Activated effector memory CD4-positive, alpha-beta T cell treated with Interleukin-2 at 50 U/mL for 16 hours (primary cell): Measurements from ENCODE around the gene TSR1.

Experiments used
- DNase-seq: peaks from one replicate; pipeline ENCODE4 v3.0.0-alpha.2; 2020

TSR1 gene

GRCh38 chr17:2368359-2368758 is 32.1 kb upstream of the TSR1 start:
- DNase-seq, result no peak

GRCh38 chr17:2366747-2367494 is 30.7 kb upstream of the TSR1 start:
- DNase-seq, result no peak

GRCh38 chr17:2365132-2365531 is 28.9 kb upstream of the TSR1 start:
- no peak for DNase-seq

- DNase-seq, result no peak
These were observed 28.5 kb upstream of the TSR1 start for GRCh38 chr17:2364763-2365116.

- no peak for DNase-seq
These were observed 27.9 kb upstream of the TSR1 start for GRCh38 chr17:2363851-2364762.

- DNase-seq, result no peak
These were observed 27.1 kb upstream of the TSR1 start for GRCh38 chr17:2363318-2363717.

- DNase-seq, result no peak
These were observed 26.6 kb upstream of the TSR1 start for GRCh38 chr17:2362881-2363280.

GRCh38 chr17:2362416-2362815 is 26.2 kb upstream of the TSR1 start:
- DNase-seq, result no peak

GRCh38 chr17:2362016-2362415 is 25.8 kb upstream of the TSR1 start:
- DNase-seq, result no peak

- no peak for DNase-seq
These were observed 24.9 kb upstream of the TSR1 start for GRCh38 chr17:2361010-2361760.

GRCh38 chr17:2357931-2358434 is 21.7 kb upstream of the TSR1 start:
- DNase-seq, result no peak

- no peak for DNase-seq
These were observed 21.0 kb upstream of the TSR1 start for GRCh38 chr17:2357237-2357636.

- no peak for DNase-seq
These were observed 18.1 kb upstream of the TSR1 start for GRCh38 chr17:2354311-2354710.

GRCh38 chr17:2351269-2351668 is 15.0 kb upstream of the TSR1 start:
- no peak for DNase-seq

- no peak for DNase-seq
These were observed 11.8 kb upstream of the TSR1 start for GRCh38 chr17:2347805-2348685.

- no peak for DNase-seq
These were observed 10.2 kb upstream of the TSR1 start for GRCh38 chr17:2346475-2346874.

- DNase-seq, result no peak
These were observed 8.3 kb upstream of the TSR1 start for GRCh38 chr17:2344528-2344927.

- DNase-seq, result peak; percentile 19
These were observed 7.2 kb upstream of the TSR1 start for GRCh38 chr17:2343421-2343820.

- no peak for DNase-seq
These were observed 2.0 kb upstream of the TSR1 start for GRCh38 chr17:2338315-2338657.

GRCh38 chr17:2337544-2338314 is 1.5 kb upstream of the TSR1 start:
- DNase-seq, result peak; percentile 39

- DNase-seq, result peak; percentile 60
These were observed 741 bp upstream of the TSR1 start, which contains the start of gene SGSM2 for GRCh38 chr17:2336852-2337543. TSS of gene SGSM2 (plus strand) at chr17:2337501. CDS start at chr17:2337689, 188 bp downstream.
